Body of pancreas (tissue), 4 donors: ENCODE results near the gene PPFIBP2. TPM values are rescaled to one million over a fixed set of nuclear protein-coding genes. Genes with fewer than 3 reads are reported as not detected.
A peak's percentile ranks its signal among the peaks of the same experiment; 100 is the strongest.

Experiments used
- ATAC-seq: fragments of 150-250 bp; one replicate; pipeline ENCODE4 v1.9.1; 2016
- DNase-seq, 4 donors: peaks; one replicate each; pipeline ENCODE4 v3.0.0-alpha.2; 2019
- H3K27ac ChIP-seq, 4 donors: fragments of 200-600 bp; sonication (generic); 1 replicate in 3 of 4; 2 replicates in 1 of 4; pipeline versions ENCODE4 v1.5.1 to v1.6.1; 2016 to 2019; ENCODE audit warnings: mild to moderate bottlenecking in 1 of 4, mixed read lengths in 1 of 4, moderate library complexity in 1 of 4
- H3K27me3 ChIP-seq, 2 donors: fragments of 200-600 bp; sonication (generic); one replicate each; pipeline ENCODE4 v1.6.0; 2016; ENCODE audit warnings: mild to moderate bottlenecking in 1 of 2
- H3K36me3 ChIP-seq, 2 donors: fragments of 200-600 bp; sonication (generic); replicated peaks in 1 of 2; 2 replicates each; pipeline ENCODE4 v1.5.1; 2016; ENCODE audit warnings: low read depth in 2 of 2; ENCODE audit not compliant: insufficient read depth in 1 of 2
- H3K4me1 ChIP-seq: fragments of 200-600 bp; sonication (generic); one replicate; pipeline ENCODE4 v1.6.0; 2016
- H3K4me3 ChIP-seq, 2 donors: fragments of 200-600 bp; sonication (generic); 1 replicate in 1 of 2; 2 replicates in 1 of 2; pipeline ENCODE4 v1.5.1; 2016 to 2019
- H3K9me3 ChIP-seq, 3 donors: fragments of 200-600 bp; sonication (generic); 1 replicate in 2 of 3; 2 replicates in 1 of 3; pipeline ENCODE4 v1.5.1; 2016
- CTCF ChIP-seq, 7 experiments: fragments of 450-650 bp in 4 of 7; fragments of 200-600 bp in 3 of 7; sonication (generic) in 3 of 7; IDR thresholded peaks; one replicate each; pipeline ENCODE4 v1.5.1; 2016 to 2019; ENCODE audit warnings: antibody characterized with exemption in 7 of 7
- POLR2A ChIP-seq, 3 donors: fragments of 450-650 bp; IDR thresholded peaks; one replicate each; pipeline ENCODE4 v1.6.1; 2016; ENCODE audit warnings: antibody characterized with exemption in 3 of 3, mild to moderate bottlenecking in 2 of 3
- WGBS, 2 donors: methylation state at CpG; one replicate each; pipeline ENCODE4 v1.1.5; 2017; 5-methylcytosine and 5-hydroxymethylcytosine counted together
- intact Hi-C: fragments of 100-400 bp; cut with DNase I; formaldehyde crosslinking; loops from one replicate; pipeline ENCODE4 v1.15.1; 2023
- total RNA-seq, 2 donors: library from RNA; depleted of rRNA; stranded (reverse); fragments of >200 nt; gene quantifications; one replicate each; pipeline ENCODE4 v1.1.0, GENCODE V29; 2016

The PPFIBP2 gene
- total RNA-seq, 2 donors from 2014 or later: 34.9 to 35.3 TPM

- 75 to 79% methylated on average over 2 to 3 of the region's 3 CpGs for WGBS, 2 donors
- intact Hi-C loops: no loop called here
- Histone ChIP-seq H3K4me3 (no peak overlapping the region), H3K27me3 (no peaks in the 10 kb centered on the region), H3K36me3 (no peaks in the 10 kb centered on the region), H3K4me1 (peaks cover 24% of the 10 kb centered on the region), H3K27ac (no peak overlapping the region), H3K9me3 (no peaks in the 10 kb centered on the region)
- peak; percentile 48 to 77 (median 62) for DNase-seq
- TF ChIP-seq POLR2A (IDR thresholded peaks at IDR 0.05) (no peak), CTCF (IDR thresholded peaks at IDR 0.05) (no peak)
- ATAC-seq: peak; percentile 49
Observed at GRCh38 chr11:7592711-7593110, 78.9 kb downstream of the PPFIBP2 start.

GRCh38 chr11:7593481-7593880 is 79.7 kb downstream of the PPFIBP2 start:
- Histone ChIP-seq H3K4me1 (peaks cover 27% of the 10 kb centered on the region), H3K36me3 (no peaks in the 10 kb centered on the region), H3K4me3 (no peak overlapping the region), H3K27me3 (no peaks in the 10 kb centered on the region), H3K27ac (no peak overlapping the region), H3K9me3 (no peaks in the 10 kb centered on the region)
- intact Hi-C loops: no loop called here
- TF ChIP-seq POLR2A (IDR thresholded peaks at IDR 0.05) (no peak), CTCF (IDR thresholded peaks at IDR 0.05) (no peak)
- DNase-seq: no peak
- ATAC-seq: no peak
- 94 to 97% methylated on average over 3 of the region's 3 CpGs for WGBS, 2 donors

GRCh38 chr11:7595016-7595866 is 81.4 kb downstream of the PPFIBP2 start:
- no peak for TF ChIP-seq POLR2A (IDR thresholded peaks at IDR 0.05)
- no peak for TF ChIP-seq CTCF (IDR thresholded peaks at IDR 0.05)
- ATAC-seq: no peak
- 76 to 89% methylated on average over 1 of the region's 1 CpG for WGBS, 2 donors
- Histone ChIP-seq H3K4me3 (no peak overlapping the region), H3K27me3 (no peaks in the 10 kb centered on the region), H3K9me3 (no peaks in the 10 kb centered on the region), H3K4me1 (peaks cover 43% of the 10 kb centered on the region), H3K36me3 (no peaks in the 10 kb centered on the region), H3K27ac (peak overlapping the region in 1 of 4 donors; percentile 7)
- intact Hi-C loops: no loop called here
- DNase-seq: no peak

- peaks cover 50% of the 10 kb centered on the region for H3K4me1 ChIP-seq
- intact Hi-C loops: no loop called here
- DNase-seq (no peak), ATAC-seq (no peak)
- H3K27ac ChIP-seq: peak overlapping the region in 1 of 4 donors; percentile 7
- no peaks in the 10 kb centered on the region for H3K27me3 ChIP-seq
- no peak overlapping the region for H3K4me3 ChIP-seq
- no peaks in the 10 kb centered on the region for H3K36me3 ChIP-seq
- no peak for TF ChIP-seq POLR2A (IDR thresholded peaks at IDR 0.05)
- no peak for TF ChIP-seq CTCF (IDR thresholded peaks at IDR 0.05)
- H3K9me3 ChIP-seq: no peaks in the 10 kb centered on the region
- WGBS, 2 donors: 82 to 93% methylated on average over 2 of the region's 2 CpGs
Observed at GRCh38 chr11:7595951-7596350, 82.2 kb downstream of the PPFIBP2 start.
